GM21529 (cell line): ENCODE measurements around the gene FECH.

Experiments used
- ATAC-seq: cut with Tn5 transposase; IDR thresholded peaks from one replicate; pipeline ENCODE4 v1.9.1; 2021; ENCODE audit not compliant: unreplicated experiment

The FECH gene

GRCh38 chr18:57583297-57583835 lies 3.1 kb downstream of the FECH start:
- no peak for ATAC-seq

GRCh38 chr18:57581301-57581934 lies 5.1 kb downstream of the FECH start:
- peak; percentile 92 for ATAC-seq

- ATAC-seq: no peak
Measured at GRCh38 chr18:57579934-57580333, 6.6 kb downstream of the FECH start.

- no peak for ATAC-seq
Measured at GRCh38 chr18:57576316-57576715, 10.2 kb downstream of the FECH start.

GRCh38 chr18:57575542-57575941 lies 11.0 kb downstream of the FECH start:
- no peak for ATAC-seq

- no peak for ATAC-seq
Measured at GRCh38 chr18:57574866-57575265, 11.6 kb downstream of the FECH start.

- ATAC-seq: no peak
Measured at GRCh38 chr18:57570162-57570561, 16.3 kb downstream of the FECH start.

- no peak for ATAC-seq
Measured at GRCh38 chr18:57569133-57569532, 17.4 kb downstream of the FECH start.

GRCh38 chr18:57561728-57562423 lies 24.6 kb downstream of the FECH start:
- ATAC-seq: peak; percentile 68

GRCh38 chr18:57561261-57561660 lies 25.2 kb downstream of the FECH start:
- ATAC-seq: no peak

- no peak for ATAC-seq
Measured at GRCh38 chr18:57559314-57559713, 27.2 kb downstream of the FECH start.

GRCh38 chr18:57555134-57555533 lies 31.4 kb downstream of the FECH start:
- ATAC-seq: no peak

GRCh38 chr18:57550510-57550909 lies 36.0 kb downstream of the FECH start:
- no peak for ATAC-seq

GRCh38 chr18:57547260-57547659 lies 39.2 kb downstream of the FECH start:
- no peak for ATAC-seq

GRCh38 chr18:57544936-57545660 lies 41.4 kb downstream of the FECH start:
- peak; percentile 95 for ATAC-seq

GRCh38 chr18:57543560-57543959 lies 42.9 kb downstream of the FECH start:
- ATAC-seq: no peak

- ATAC-seq: no peak
Measured at GRCh38 chr18:57542812-57543427, 43.6 kb downstream of the FECH start.

GRCh38 chr18:57542126-57542525 lies 44.4 kb downstream of the FECH start:
- no peak for ATAC-seq

- no peak for ATAC-seq
Measured at GRCh38 chr18:57539702-57540101, 46.8 kb downstream of the FECH start.

GRCh38 chr18:57538614-57539013 lies 47.9 kb downstream of the FECH start:
- no peak for ATAC-seq

- ATAC-seq: no peak
Measured at GRCh38 chr18:57534511-57534909, 52.0 kb downstream of the FECH start.
